ENCODE measurements around the gene MICU2.

Gene MICU2

Small RNA genes within 50 kb of the gene (small RNA-seq; reads per million reads assigned to genes)
- gene RNU6-59P: 0 to 0.04 reads per million in 2 experiments

Data from SK-N-DZ (cell line).